Measurements from ENCODE around the gene AGBL1. TPM values are rescaled to one million over a fixed set of nuclear protein-coding genes. Genes with fewer than 3 reads are reported as not detected.

Gene AGBL1
- total RNA-seq, 1 donor from 2014 or later = 0.76 TPM

- H3K36me3 Mint-ChIP-seq (ENCODE audit: unreplicated experiment) = no peaks in the 10 kb centered on the region
- no peak overlapping the region for H3K27ac Mint-ChIP-seq (ENCODE audit: unreplicated experiment)
- peaks cover 11% of the 10 kb centered on the region for H3K4me1 Mint-ChIP-seq (ENCODE audit: low read depth, unreplicated experiment)
- no peak for DNase-seq
- peaks cover 4% of the 10 kb centered on the region for H3K27me3 Mint-ChIP-seq (ENCODE audit: unreplicated experiment)
- TF ChIP-seq, protein P1, sequence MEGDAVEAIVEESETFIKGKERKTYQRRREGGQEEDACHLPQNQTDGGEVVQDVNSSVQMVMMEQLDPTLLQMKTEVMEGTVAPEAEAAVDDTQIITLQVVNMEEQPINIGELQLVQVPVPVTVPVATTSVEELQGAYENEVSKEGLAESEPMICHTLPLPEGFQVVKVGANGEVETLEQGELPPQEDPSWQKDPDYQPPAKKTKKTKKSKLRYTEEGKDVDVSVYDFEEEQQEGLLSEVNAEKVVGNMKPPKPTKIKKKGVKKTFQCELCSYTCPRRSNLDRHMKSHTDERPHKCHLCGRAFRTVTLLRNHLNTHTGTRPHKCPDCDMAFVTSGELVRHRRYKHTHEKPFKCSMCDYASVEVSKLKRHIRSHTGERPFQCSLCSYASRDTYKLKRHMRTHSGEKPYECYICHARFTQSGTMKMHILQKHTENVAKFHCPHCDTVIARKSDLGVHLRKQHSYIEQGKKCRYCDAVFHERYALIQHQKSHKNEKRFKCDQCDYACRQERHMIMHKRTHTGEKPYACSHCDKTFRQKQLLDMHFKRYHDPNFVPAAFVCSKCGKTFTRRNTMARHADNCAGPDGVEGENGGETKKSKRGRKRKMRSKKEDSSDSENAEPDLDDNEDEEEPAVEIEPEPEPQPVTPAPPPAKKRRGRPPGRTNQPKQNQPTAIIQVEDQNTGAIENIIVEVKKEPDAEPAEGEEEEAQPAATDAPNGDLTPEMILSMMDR (IDR thresholded peaks at IDR 0.05; ENCODE audit: partially characterized antibody, unreplicated experiment) = no peak
- H3K4me3 Mint-ChIP-seq (ENCODE audit: unreplicated experiment) = no peak overlapping the region
- peaks cover 2% of the 10 kb centered on the region for H3K9me3 Mint-ChIP-seq (ENCODE audit: unreplicated experiment)
Observed at GRCh38 chr15:86773736-86774135, 694.1 kb downstream of the AGBL1 start.

DNA sequence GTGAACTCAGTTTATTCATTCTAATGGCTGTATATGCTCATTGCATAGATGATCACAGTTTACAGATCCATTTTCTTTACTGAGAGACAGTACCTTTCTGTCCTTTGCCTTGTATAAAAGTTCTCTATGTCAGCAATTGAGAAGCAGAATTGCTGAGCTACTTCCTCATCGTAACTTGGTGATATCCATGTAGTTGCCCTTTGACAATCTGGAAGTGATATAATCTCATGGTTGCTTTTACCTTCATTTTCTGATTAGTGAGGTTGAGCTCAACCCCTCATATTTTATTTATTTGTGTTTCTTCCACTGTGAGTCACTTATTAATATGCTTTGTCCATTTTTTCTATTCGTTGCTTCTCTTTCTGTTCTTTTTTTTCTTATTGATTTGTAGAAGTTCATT, 696.5 kb downstream of the AGBL1 start:
- Mint-ChIP-seq H3K36me3 (ENCODE audit: unreplicated experiment) (no peaks in the 10 kb centered on the region), H3K27me3 (ENCODE audit: unreplicated experiment) (no peaks in the 10 kb centered on the region), H3K4me1 (ENCODE audit: low read depth, unreplicated experiment) (peaks cover 11% of the 10 kb centered on the region), H3K4me3 (ENCODE audit: unreplicated experiment) (no peak overlapping the region), H3K9me3 (ENCODE audit: unreplicated experiment) (peaks cover 2% of the 10 kb centered on the region), H3K27ac (ENCODE audit: unreplicated experiment) (no peak overlapping the region)
- TF ChIP-seq, protein P1 (IDR thresholded peaks at IDR 0.05; ENCODE audit: partially characterized antibody, unreplicated experiment) = no peak
- no peak for DNase-seq

- Mint-ChIP-seq H3K4me1 (ENCODE audit: low read depth, unreplicated experiment) (peaks cover 5% of the 10 kb centered on the region), H3K4me3 (ENCODE audit: unreplicated experiment) (no peak overlapping the region), H3K9me3 (ENCODE audit: unreplicated experiment) (no peaks in the 10 kb centered on the region), H3K27me3 (ENCODE audit: unreplicated experiment) (peaks cover 2% of the 10 kb centered on the region), H3K36me3 (ENCODE audit: unreplicated experiment) (no peaks in the 10 kb centered on the region), H3K27ac (ENCODE audit: unreplicated experiment) (no peak overlapping the region)
- DNase-seq = no peak
- TF ChIP-seq, protein P1 (IDR thresholded peaks at IDR 0.05; ENCODE audit: partially characterized antibody, unreplicated experiment) = no peak
Observed at GRCh38 chr15:86796521-86796920, 716.9 kb downstream of the AGBL1 start.

- H3K4me3 Mint-ChIP-seq (ENCODE audit: unreplicated experiment) = no peak overlapping the region
Observed at GRCh38 chr15:86797135-86797534, 717.5 kb downstream of the AGBL1 start.

GRCh38 chr15:86799226-86799625, 719.6 kb downstream of the AGBL1 start:
- no peak for DNase-seq
- no peak overlapping the region for H3K27ac Mint-ChIP-seq (ENCODE audit: unreplicated experiment)
- peaks cover 11% of the 10 kb centered on the region for H3K4me1 Mint-ChIP-seq (ENCODE audit: low read depth, unreplicated experiment)
- TF ChIP-seq, protein P1 (IDR thresholded peaks at IDR 0.05; ENCODE audit: partially characterized antibody, unreplicated experiment) = no peak
- no peaks in the 10 kb centered on the region for H3K9me3 Mint-ChIP-seq (ENCODE audit: unreplicated experiment)
- no peaks in the 10 kb centered on the region for H3K36me3 Mint-ChIP-seq (ENCODE audit: unreplicated experiment)
- H3K4me3 Mint-ChIP-seq (ENCODE audit: unreplicated experiment) = no peak overlapping the region
- H3K27me3 Mint-ChIP-seq (ENCODE audit: unreplicated experiment) = peaks cover 2% of the 10 kb centered on the region

More at GRCh38 chr15:86797135-86797534, 717.5 kb downstream of the AGBL1 start:
- no peaks in the 10 kb centered on the region for H3K9me3 Mint-ChIP-seq (ENCODE audit: unreplicated experiment)
- peaks cover 5% of the 10 kb centered on the region for H3K4me1 Mint-ChIP-seq (ENCODE audit: low read depth, unreplicated experiment)
- peaks cover 2% of the 10 kb centered on the region for H3K27me3 Mint-ChIP-seq (ENCODE audit: unreplicated experiment)
- H3K36me3 Mint-ChIP-seq (ENCODE audit: unreplicated experiment) = no peaks in the 10 kb centered on the region
- DNase-seq = no peak
- TF ChIP-seq, protein P1 (IDR thresholded peaks at IDR 0.05; ENCODE audit: partially characterized antibody, unreplicated experiment) = no peak
- no peak overlapping the region for H3K27ac Mint-ChIP-seq (ENCODE audit: unreplicated experiment)
